Activated CD8-positive, alpha-beta T cell treated with anti-CD3 and anti-CD28 coated beads for 36 hours (primary cell): Measurements from ENCODE around the gene CHD6. TPM values are rescaled to one million over a fixed set of nuclear protein-coding genes. Genes with fewer than 3 reads are reported as not detected.

ENCODE experiments used
- ATAC-seq: fragments of 200-7000 bp; cut with Tn5 transposase; one replicate; pipeline ENCODE4 v1.10.0; 2021; ENCODE audit warnings: mild to moderate bottlenecking, moderate library complexity
- CTCF ChIA-PET: fragments of 350-600 bp; sonication (Branson Sonifier 250); formaldehyde crosslinking; loops from one replicate; lab custom pipeline; 2021; ENCODE audit warnings: antibody characterized with exemption; lab: Charles Lee
- POLR2A ChIA-PET: fragments of 350-600 bp; sonication (Branson Sonifier 250); formaldehyde crosslinking; loops from one replicate; lab custom pipeline; 2021; ENCODE audit warnings: antibody characterized with exemption; lab: Charles Lee
- DNase-seq: peaks from one replicate; pipeline ENCODE4 v3.0.0-alpha.2; 2020
- H3K27ac Mint-ChIP-seq: one replicate; pipeline ENCODE4 v1.8.0; 2021; ENCODE audit warnings: mild to moderate bottlenecking, mixed read lengths
- H3K27me3 Mint-ChIP-seq: one replicate; pipeline ENCODE4 v1.8.0; 2021; ENCODE audit warnings: mixed read lengths
- H3K36me3 Mint-ChIP-seq: one replicate; pipeline ENCODE4 v1.8.0; 2021; ENCODE audit warnings: low read depth, mixed read lengths
- H3K4me1 Mint-ChIP-seq: one replicate; pipeline ENCODE4 v1.8.0; 2021; ENCODE audit warnings: low read depth, mixed read lengths
- H3K4me3 Mint-ChIP-seq: one replicate; pipeline ENCODE4 v1.8.0; 2021; ENCODE audit warnings: mild to moderate bottlenecking, moderate library complexity, mixed read lengths
- H3K9me3 Mint-ChIP-seq: one replicate; pipeline ENCODE4 v1.8.0; 2021; ENCODE audit warnings: mixed read lengths
- CTCF ChIP-seq: fragments of 200-600 bp; IDR thresholded peaks from one replicate; pipeline ENCODE4 v1.8.0; 2022; ENCODE audit warnings: antibody characterized with exemption, mild to moderate bottlenecking
- intact Hi-C: fragments of 100-400 bp; cut with micrococcal nuclease; formaldehyde crosslinking; loops from one replicate; pipeline ENCODE4 v1.10.0; 2022
- total RNA-seq, 2 experiments: library from RNA; stranded (reverse); gene quantifications; one replicate each; pipeline ENCODE4 v1.2.3, GENCODE V29; 2021

Gene CHD6
- total RNA-seq, 2 experiments from 2014 or later: 25.4 to 28.2 TPM

- ATAC-seq (no peak), DNase-seq (no peak)
- Mint-ChIP-seq H3K36me3 (no peaks in the 10 kb centered on the region), H3K4me3 (no peak overlapping the region), H3K27ac (no peak overlapping the region), H3K27me3 (peaks cover 28% of the 10 kb centered on the region), H3K4me1 (peaks cover 2% of the 10 kb centered on the region), H3K9me3 (no peaks in the 10 kb centered on the region)
- ChIA-PET POLR2A (no interaction called here), CTCF (no interaction called here)
- intact Hi-C loops: no loop called here
- TF ChIP-seq CTCF: no peak
Measured at GRCh38 chr20:41364236-41364855, 253.8 kb downstream of the CHD6 start.

- Mint-ChIP-seq H3K27me3 (peaks cover 24% of the 10 kb centered on the region), H3K36me3 (no peaks in the 10 kb centered on the region), H3K27ac (no peak overlapping the region), H3K4me1 (peaks cover 2% of the 10 kb centered on the region), H3K9me3 (no peaks in the 10 kb centered on the region), H3K4me3 (no peak overlapping the region)
- ChIA-PET POLR2A (no interaction called here), CTCF (no interaction called here)
- intact Hi-C loops: no loop called here
- no peak for DNase-seq
- no peak for ATAC-seq
- TF ChIP-seq CTCF: no peak
Measured at GRCh38 chr20:41363601-41364000, 254.6 kb downstream of the CHD6 start.

GRCh38 chr20:41362748-41363140 lies 255.4 kb downstream of the CHD6 start:
- ChIA-PET CTCF (no interaction called here), POLR2A (no interaction called here)
- intact Hi-C loops: no loop called here
- no peaks in the 10 kb centered on the region for H3K36me3 Mint-ChIP-seq
- H3K4me3 Mint-ChIP-seq: no peak overlapping the region
- peaks cover 2% of the 10 kb centered on the region for H3K4me1 Mint-ChIP-seq
- TF ChIP-seq CTCF: no peak
- DNase-seq (no peak), ATAC-seq (no peak)
- no peak overlapping the region for H3K27ac Mint-ChIP-seq
- H3K9me3 Mint-ChIP-seq: no peaks in the 10 kb centered on the region
- peaks cover 19% of the 10 kb centered on the region for H3K27me3 Mint-ChIP-seq

GRCh38 chr20:41361757-41362747 lies 256.1 kb downstream of the CHD6 start:
- ATAC-seq (no peak), DNase-seq (no peak)
- Mint-ChIP-seq H3K27ac (no peak overlapping the region), H3K4me3 (no peak overlapping the region), H3K9me3 (no peaks in the 10 kb centered on the region), H3K4me1 (no peaks in the 10 kb centered on the region), H3K36me3 (no peaks in the 10 kb centered on the region), H3K27me3 (peaks cover 12% of the 10 kb centered on the region)
- intact Hi-C loops: no loop called here
- TF ChIP-seq CTCF: no peak
- ChIA-PET POLR2A (no interaction called here), CTCF (no interaction called here)
